DOHH2 (cell line): ENCODE results near the gene PRRT4.

Experiments
- H3F3A ChIP-seq: fragments of 200-600 bp; sonication (generic), shearing (Covaris generic); 2 replicates; pipeline ENCODE4 v1.6.0; 2016; ENCODE audit warnings: antibody characterized with exemption, mild to moderate bottlenecking; ENCODE audit not compliant: control insufficient read depth, insufficient read depth
- H3K27ac ChIP-seq: fragments of 200-600 bp; sonication (generic); 2 replicates; pipeline ENCODE4 v1.5.1; 2014; ENCODE audit warnings: low read depth, mild to moderate bottlenecking, low read length, moderate library complexity
- H3K27me3 ChIP-seq: fragments of 200-600 bp; sonication (generic); 2 replicates; pipeline ENCODE4 v1.6.1; 2014; ENCODE audit warnings: mild to moderate bottlenecking, low read length, mixed read lengths; ENCODE audit not compliant: control insufficient read depth
- H3K36me3 ChIP-seq: fragments of 200-600 bp; sonication (generic); 2 replicates; pipeline ENCODE4 v1.6.1; 2014; ENCODE audit warnings: mild to moderate bottlenecking, low read length, moderate library complexity, mixed read lengths; ENCODE audit not compliant: control insufficient read depth
- H3K4me1 ChIP-seq: fragments of 200-600 bp; sonication (generic); 2 replicates; pipeline ENCODE4 v1.6.1; 2014; ENCODE audit warnings: mild to moderate bottlenecking, low read length, mixed read lengths; ENCODE audit not compliant: control insufficient read depth
- H3K4me2 ChIP-seq: fragments of 200-600 bp; sonication (generic); 2 replicates; pipeline ENCODE4 v1.6.0; 2014; ENCODE audit warnings: mild to moderate bottlenecking, low read length, moderate library complexity
- H3K4me3 ChIP-seq: fragments of 200-600 bp; sonication (generic); 2 replicates; pipeline ENCODE4 v1.5.1; 2014; ENCODE audit warnings: mild to moderate bottlenecking, low read length, mixed read lengths
- H3K79me2 ChIP-seq: fragments of 200-600 bp; sonication (generic); 2 replicates; pipeline ENCODE4 v1.6.1; 2014; ENCODE audit warnings: mild to moderate bottlenecking, low read length, mixed read lengths; ENCODE audit not compliant: control insufficient read depth
- H3K9me2 ChIP-seq: fragments of 200-600 bp; sonication (generic); replicated peaks from 2 replicates; pipeline ENCODE4 v1.6.1; 2014; ENCODE audit warnings: mild to moderate bottlenecking, low read length, mixed read lengths; ENCODE audit not compliant: control insufficient read depth
- H3K9me3 ChIP-seq: fragments of 200-600 bp; sonication (generic); 2 replicates; pipeline ENCODE4 v1.6.1; 2014; ENCODE audit warnings: antibody characterized with exemption, low read length, mixed read lengths; ENCODE audit not compliant: control insufficient read depth, insufficient read depth
- H4K20me1 ChIP-seq: fragments of 200-600 bp; sonication (generic); 2 replicates; pipeline ENCODE4 v1.6.0; 2014; ENCODE audit warnings: low read depth, mild to moderate bottlenecking, antibody characterized with exemption, low read length, moderate library complexity; ENCODE audit not compliant: control insufficient read depth, insufficient read depth
- EZH2phosphoT487 ChIP-seq: fragments of 200-600 bp; sonication (generic); IDR thresholded peaks from 2 replicates; pipeline ENCODE4 v1.6.1; 2017; ENCODE audit warnings: borderline replicate concordance, mild to moderate bottlenecking, antibody characterized with exemption, low read length, moderate library complexity, mixed read lengths
- TF ChIP-seq, protein P1 (sequence below): fragments of 200-600 bp; sonication (generic); IDR thresholded peaks from one replicate; pipeline ENCODE4 v1.5.1; 2014; ENCODE audit warnings: antibody characterized with exemption, mild to moderate bottlenecking, low read depth, low read length; ENCODE audit not compliant: poor library complexity, severe bottlenecking

Gene PRRT4

DNA sequence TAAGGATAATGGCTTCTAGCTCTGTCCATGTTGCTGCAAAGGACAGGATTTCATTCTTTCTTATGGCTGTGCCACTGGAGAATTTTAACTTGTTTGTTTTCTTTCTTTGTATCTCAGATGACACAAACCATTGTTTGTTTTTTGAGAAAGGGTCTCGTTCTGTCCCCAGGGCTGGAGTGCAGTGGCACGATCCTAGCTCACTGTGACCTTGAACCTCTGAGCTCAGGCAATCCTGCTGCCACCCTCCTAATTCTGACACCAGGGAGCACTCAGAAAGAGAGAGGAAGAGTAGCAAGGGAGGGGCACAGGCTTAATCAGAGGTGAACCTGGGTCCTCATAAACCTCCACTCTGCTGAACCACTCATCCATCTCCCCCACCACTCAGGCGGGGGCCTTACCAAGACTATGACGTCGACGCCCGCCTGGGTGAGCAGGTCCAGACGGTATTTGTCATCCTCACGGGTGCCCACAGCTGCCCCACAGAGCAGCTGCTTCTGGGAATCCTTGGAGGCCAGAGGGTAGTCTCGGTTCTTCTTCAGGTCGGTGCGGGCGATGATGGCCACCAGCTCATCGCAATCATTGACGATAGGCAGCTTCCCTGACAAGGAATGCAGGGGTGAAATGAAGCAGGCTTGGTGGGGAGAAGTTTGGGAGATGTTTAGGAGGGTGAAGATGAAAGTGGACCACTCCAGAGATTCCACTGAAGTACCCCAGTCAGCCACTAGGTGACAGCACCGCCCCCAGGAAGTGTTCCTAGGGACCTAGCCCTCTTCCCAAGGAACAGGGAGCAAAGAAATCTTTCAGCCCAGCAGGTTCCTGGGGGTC lies 36.7 kb upstream of the PRRT4 start:
- no peak overlapping the region for H3K27ac ChIP-seq
- peaks cover 91% of the 10 kb centered on the region for H3K36me3 ChIP-seq
- no peaks in the 10 kb centered on the region for H3K27me3 ChIP-seq
- TF ChIP-seq EZH2phosphoT487 = no peak
- TF ChIP-seq, protein P1, sequence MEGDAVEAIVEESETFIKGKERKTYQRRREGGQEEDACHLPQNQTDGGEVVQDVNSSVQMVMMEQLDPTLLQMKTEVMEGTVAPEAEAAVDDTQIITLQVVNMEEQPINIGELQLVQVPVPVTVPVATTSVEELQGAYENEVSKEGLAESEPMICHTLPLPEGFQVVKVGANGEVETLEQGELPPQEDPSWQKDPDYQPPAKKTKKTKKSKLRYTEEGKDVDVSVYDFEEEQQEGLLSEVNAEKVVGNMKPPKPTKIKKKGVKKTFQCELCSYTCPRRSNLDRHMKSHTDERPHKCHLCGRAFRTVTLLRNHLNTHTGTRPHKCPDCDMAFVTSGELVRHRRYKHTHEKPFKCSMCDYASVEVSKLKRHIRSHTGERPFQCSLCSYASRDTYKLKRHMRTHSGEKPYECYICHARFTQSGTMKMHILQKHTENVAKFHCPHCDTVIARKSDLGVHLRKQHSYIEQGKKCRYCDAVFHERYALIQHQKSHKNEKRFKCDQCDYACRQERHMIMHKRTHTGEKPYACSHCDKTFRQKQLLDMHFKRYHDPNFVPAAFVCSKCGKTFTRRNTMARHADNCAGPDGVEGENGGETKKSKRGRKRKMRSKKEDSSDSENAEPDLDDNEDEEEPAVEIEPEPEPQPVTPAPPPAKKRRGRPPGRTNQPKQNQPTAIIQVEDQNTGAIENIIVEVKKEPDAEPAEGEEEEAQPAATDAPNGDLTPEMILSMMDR = peak; percentile 99
- no peaks in the 10 kb centered on the region for H3K4me1 ChIP-seq
- peaks cover 9% of the 10 kb centered on the region for H3K79me2 ChIP-seq
- no peaks in the 10 kb centered on the region; the same call in 1 of the 2 replicates for H3F3A ChIP-seq
- H3K4me2 ChIP-seq = no peak overlapping the region
- peaks cover 5% of the 10 kb centered on the region; the same call in 1 of the 2 replicates for H4K20me1 ChIP-seq
- no peaks in the 10 kb centered on the region for H3K9me3 ChIP-seq
- no peak overlapping the region for H3K4me3 ChIP-seq
- H3K9me2 ChIP-seq = no peaks in the 10 kb centered on the region

DNA sequence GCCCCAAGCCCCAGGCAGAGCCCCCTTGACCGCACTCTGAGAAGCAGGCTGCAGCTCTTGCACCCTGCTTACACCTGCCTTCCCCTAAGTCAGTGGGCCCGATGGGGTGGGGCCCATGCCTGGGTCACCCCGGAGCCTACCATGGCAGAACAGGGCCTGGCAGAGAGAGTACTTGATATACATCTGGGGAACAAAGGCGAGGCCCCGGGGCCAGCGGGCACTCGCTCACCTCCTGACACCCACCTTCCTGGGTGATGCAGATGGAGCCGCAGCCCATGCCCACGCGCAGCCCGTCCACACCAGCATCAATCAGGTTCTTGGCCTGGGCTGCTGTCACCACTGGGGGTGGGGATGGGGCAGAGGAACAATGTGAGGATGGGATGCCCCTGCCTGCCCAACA lies 34.9 kb upstream of the PRRT4 start:
- no peaks in the 10 kb centered on the region; the same call in 1 of the 2 replicates for H3F3A ChIP-seq
- H4K20me1 ChIP-seq = no peaks in the 10 kb centered on the region
- no peak overlapping the region for H3K4me2 ChIP-seq
- H3K27me3 ChIP-seq = no peaks in the 10 kb centered on the region
- no peak overlapping the region for H3K27ac ChIP-seq
- no peaks in the 10 kb centered on the region for H3K9me3 ChIP-seq
- TF ChIP-seq, protein P1 = no peak
- no peak for TF ChIP-seq EZH2phosphoT487
- no peaks in the 10 kb centered on the region for H3K4me1 ChIP-seq
- H3K4me3 ChIP-seq = no peak overlapping the region
- H3K79me2 ChIP-seq = no peaks in the 10 kb centered on the region
- H3K9me2 ChIP-seq = no peaks in the 10 kb centered on the region
- peaks cover 89% of the 10 kb centered on the region for H3K36me3 ChIP-seq

DNA sequence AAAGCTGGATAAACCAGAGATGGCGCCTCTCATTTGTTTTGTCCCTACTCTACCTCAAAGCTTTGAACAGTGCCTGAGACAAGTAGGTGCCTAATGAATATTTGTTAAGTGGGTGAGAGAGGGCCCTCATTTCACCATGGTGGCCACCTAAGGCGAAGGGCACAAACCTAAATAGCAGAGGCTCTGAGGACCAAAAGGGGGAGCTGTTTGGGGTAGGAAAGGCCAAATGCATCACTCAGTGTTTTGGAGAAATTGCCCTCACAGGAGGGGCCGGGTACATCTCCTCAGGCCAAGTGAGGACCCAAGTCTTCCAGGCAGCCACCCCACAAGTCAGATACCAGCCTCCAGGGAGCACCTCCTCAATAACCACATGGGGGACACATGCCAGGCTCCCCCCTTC lies 34.3 kb upstream of the PRRT4 start:
- Histone ChIP-seq H3K9me3 (no peaks in the 10 kb centered on the region), H3K4me1 (no peaks in the 10 kb centered on the region), H4K20me1 (no peaks in the 10 kb centered on the region), H3K27ac (no peak overlapping the region), H3K4me3 (no peak overlapping the region), H3K9me2 (no peaks in the 10 kb centered on the region), H3K27me3 (no peaks in the 10 kb centered on the region), H3K79me2 (no peaks in the 10 kb centered on the region), H3K36me3 (peaks cover 82% of the 10 kb centered on the region), H3F3A (peaks cover 5% of the 10 kb centered on the region), H3K4me2 (no peak overlapping the region)
- TF ChIP-seq, protein P1 = peak; percentile 55
- no peak for TF ChIP-seq EZH2phosphoT487
